ENCODE measurements around the gene ZNF593.
A peak's percentile ranks its signal among the peaks of the same experiment; 100 is the strongest.

Gene ZNF593

DNA sequence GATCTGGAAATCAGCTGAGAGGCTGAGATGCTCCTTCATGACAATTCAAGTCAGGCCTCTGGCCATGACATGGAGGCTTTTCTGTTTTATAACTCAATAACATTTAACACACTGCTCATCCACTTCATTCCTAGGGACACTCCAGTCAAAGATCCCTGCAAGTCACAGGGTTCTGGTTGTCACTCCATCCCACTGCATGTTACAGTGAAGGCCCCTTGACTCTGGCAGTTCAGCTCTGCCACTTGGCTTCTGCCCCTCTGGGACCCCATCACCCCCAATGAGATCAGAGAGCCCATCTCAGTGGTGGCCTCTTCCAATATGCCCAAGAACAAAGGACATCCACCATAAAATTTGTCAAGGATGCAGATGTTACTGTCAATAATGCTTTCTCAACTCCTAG is 20.8 kb upstream of the ZNF593 start:
- DNase-seq (ENCODE audit: low read depth, low spot score): no peak

DNA sequence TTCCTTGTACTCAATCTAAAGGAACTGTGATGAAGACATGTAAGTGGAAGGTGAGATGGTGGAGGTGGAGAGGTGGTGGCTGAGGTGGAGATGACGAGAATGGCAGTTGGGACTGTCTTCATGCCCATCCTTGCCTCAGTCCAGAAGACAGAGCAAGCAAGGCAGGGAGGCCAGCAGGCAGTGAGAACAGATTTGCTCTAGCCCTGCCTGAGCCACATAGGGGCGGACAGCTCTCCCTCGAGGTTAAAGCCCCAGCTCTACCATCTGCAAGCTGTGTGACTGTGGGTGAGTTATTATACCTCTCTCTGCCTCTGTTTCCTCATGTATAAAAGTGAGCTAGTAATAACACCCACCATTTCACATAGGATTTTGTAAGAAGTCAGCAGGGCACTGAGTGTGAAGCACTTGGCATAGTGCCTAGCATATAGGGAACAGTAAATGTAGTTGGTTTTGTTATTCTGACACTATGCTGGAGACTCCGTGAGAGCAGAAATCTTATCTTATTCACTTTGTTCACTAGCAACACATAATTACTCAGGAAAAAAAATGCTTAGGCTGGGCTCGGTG is 15.7 kb upstream of the ZNF593 start:
- DNase-seq (ENCODE audit: low read depth, low spot score): no peak

- DNase-seq (ENCODE audit: low read depth, low spot score): peak; percentile 67
Observed at GRCh38 chr1:26154750-26155149, 15.0 kb upstream of the ZNF593 start.

DNA sequence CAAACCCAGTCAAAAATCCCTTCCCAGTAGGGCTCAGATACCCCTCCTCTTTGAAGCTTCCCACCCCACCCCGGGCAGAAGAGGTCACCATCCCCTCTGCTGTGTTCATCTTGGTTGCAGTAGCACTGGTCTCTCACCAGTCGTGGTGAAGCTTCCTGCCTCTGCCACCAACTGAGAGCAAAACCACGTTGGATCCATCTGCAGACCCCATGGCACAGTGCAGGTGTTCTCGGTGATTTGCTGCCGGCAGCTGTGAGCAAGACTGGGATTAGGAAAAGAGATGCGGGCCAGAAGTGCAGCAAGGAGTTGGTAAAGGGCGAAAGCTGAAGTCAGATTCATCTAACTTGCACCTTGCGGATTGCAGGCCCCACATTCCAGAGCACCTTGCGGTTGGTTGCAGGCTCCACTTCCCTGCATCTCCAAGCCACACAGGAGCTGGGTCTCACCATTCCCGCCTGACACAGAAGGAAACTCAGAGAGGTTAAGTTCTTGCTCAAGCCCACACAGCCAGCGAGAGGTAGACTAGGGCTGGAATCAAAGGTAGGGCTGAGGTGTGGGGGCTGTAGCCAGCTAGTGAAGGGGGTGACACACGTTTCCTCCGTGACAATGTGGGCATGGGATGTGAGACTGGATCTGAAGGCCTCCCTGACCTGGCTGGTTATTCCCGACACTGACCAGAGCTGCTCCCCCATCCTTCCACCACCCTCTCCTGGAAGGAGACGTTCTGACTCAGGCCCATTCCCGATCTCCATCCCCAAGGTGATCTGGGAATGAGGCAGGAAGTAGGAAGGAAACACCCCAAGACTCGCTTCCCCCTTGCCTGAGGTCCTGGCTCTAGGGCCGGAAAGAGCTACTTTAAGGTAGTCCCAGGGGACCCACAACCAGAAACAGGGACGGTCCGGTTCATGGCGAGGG is 14.1 kb upstream of the ZNF593 start:
- DNase-seq (ENCODE audit: low read depth, low spot score): no peak

- DNase-seq (ENCODE audit: low read depth, low spot score): peak; percentile 83
Observed at GRCh38 chr1:26156285-26157038, 13.2 kb upstream of the ZNF593 start.

GRCh38 chr1:26158271-26158907 is 11.3 kb upstream of the ZNF593 start:
- no peak for DNase-seq (ENCODE audit: low read depth, low spot score)

GRCh38 chr1:26158908-26159742 is 10.6 kb upstream of the ZNF593 start, which contains the start of gene FAM110D:
Gene FAM110D (plus strand): TSS chr1:26159079. CDS start chr1:26161292, 2,213 bp downstream.
- peak; percentile 76 for DNase-seq (ENCODE audit: low read depth, low spot score)

GRCh38 chr1:26159743-26160039 is 10.0 kb upstream of the ZNF593 start:
- peak; percentile 80 for DNase-seq (ENCODE audit: low read depth, low spot score)

- DNase-seq (ENCODE audit: low read depth, low spot score): peak; percentile 61
Observed at GRCh38 chr1:26160527-26161414, 8.9 kb upstream of the ZNF593 start.

- peak; percentile 73 for DNase-seq (ENCODE audit: low read depth, low spot score)
Observed at GRCh38 chr1:26161415-26162219, 8.1 kb upstream of the ZNF593 start.

GRCh38 chr1:26162220-26162709 is 7.4 kb upstream of the ZNF593 start:
- peak; percentile 47 for DNase-seq (ENCODE audit: low read depth, low spot score)

DNA sequence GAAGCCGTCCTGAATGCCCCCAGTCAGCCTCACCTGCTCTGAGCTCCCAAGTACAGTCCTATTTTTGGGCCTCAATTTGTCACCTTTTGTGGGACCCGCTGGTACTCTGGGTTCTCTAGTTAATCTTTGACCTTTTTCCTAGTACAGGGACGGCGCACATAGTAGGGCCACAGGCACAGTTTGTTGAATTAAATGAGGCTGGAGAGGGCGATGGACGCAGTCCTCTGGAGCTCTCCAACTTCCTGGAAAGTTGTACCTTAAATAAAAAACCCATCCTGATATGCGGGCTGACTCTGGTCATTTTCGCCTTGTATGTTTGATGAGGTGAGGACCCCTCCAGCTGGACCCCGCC is 6.0 kb upstream of the ZNF593 start:
- no peak for DNase-seq (ENCODE audit: low read depth, low spot score)

DNA sequence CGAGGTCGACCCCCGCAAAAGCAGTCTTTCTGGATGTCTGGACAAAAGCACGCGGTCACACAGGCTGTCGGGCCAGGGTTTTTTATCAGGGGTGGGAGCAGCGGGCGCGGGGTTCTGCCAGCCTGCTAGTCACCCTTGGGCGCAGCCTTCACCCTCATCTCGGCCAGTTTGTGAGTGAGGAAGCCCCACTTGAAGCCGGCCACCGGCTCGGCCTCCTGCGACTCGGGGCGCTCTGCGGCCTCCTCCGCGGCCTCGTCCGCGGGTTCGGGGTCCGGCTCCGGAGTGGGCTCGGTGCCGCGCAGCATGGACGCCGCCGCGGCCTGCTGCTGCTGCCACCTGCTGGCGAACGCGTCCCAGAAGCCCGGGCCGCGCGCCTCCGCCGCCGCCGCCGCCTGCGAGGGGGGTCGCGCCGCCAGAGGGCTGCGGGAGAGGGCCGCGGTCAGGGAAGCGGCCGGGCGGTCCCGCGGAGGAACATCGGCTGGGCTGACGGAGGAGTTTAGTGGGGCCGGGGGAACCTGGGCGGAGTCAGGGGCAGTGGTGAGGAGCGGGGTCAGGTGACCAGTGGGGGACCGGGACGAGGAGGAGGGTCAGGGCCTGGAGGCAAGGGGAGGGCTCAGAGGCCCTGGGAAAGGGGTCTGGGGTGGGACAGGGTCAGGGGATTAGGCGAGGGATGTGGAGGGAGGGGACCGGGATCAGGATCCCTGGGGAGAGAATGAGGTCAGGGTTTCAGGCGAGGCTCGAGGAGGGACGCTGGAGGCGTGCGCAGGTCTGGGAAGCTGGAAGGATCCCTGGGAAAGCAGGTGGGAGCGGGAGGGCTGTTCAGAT is 5.5 kb upstream of the ZNF593 start:
- DNase-seq (ENCODE audit: low read depth, low spot score): peak; percentile 88

DNA sequence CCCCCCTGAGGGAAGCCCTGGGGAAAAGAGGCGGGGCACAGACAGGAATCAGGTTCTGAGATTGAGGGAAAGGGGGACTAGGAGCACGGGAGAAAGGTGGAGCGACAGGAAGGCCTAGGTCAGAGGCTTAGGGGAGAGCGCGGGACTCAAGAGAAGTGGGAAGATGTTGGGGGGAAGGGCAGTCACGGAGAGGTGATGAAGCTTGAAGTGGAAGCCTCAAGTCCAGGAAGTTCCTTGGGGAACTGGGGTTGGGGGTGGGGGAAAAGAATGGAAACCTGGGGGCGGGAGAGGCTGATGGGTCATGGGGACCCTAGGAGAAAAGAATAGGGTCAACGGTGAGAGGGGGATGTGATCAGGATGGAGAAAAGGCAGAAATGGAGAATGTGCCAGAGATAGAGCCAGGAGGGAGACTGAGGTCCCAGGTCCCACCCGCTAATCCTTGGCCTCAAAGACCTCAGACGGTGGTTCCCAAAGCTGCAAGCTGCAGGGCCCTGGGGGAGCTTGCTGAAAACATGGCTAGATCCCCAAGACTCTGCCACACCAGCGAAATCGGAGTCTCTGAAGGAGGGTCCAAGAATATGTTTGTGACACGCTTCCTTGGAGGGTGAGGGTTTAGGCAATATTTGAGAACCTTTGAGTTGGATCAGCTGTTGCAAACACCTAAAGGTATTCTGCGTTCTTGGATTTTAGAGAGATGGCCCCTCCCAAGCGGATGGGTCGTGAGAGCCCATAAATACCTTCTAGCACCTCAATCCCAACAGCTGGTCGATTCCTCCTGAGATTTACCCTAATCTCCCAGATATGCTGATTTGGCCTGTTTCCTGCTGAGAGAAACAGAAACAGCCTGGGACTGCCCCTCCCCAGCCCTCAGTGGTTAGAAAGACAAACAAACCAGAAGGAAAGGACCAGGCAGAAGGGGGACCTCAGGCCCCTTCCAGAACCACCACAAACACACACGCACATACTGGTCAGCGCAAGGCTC is 4.6 kb upstream of the ZNF593 start:
- peak; percentile 78 for DNase-seq (ENCODE audit: low read depth, low spot score)

DNA sequence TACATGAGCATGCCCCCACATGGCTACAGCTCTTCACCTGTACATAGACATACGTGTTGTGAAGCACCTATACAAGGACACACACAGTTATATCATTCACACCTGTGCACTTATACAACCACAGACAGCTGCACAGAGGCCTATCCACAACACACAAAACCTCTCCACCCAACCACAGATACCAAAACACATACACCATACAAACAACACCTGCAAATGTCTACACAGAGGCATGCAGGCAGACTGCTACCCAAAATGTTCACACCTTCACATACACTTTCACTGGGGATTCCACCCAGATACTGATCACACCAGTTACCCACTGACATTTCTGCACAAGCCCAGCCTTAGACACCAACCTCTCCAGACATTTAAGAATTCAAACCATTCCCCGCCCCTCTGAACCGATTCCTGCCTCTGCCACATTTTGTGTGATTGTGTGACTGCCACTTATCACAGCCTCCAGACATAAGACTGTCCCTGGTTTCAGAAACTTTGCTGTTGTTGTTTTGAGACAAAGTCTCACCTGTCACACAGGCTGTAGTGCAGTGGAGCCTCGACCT is 2.9 kb upstream of the ZNF593 start:
- DNase-seq (ENCODE audit: low read depth, low spot score): no peak

- peak; percentile 32 for DNase-seq (ENCODE audit: low read depth, low spot score)
Observed at GRCh38 chr1:26168410-26169197, 1.1 kb upstream of the ZNF593 start, which contains the start of gene C1orf232. Gene C1orf232 (minus strand): TSS chr1:26168963. CDS start chr1:26168499, 464 bp downstream.

All from ELF-1 (cell line).